Rectal smooth muscle tissue (tissue), 1 donor: Measurements from ENCODE around the gene PSMC3.
"Not testable (repeated sequence)": the region's sequence is repeated elsewhere in the genome, so short reads cannot be mapped to it uniquely, and the experiment has no call there.

ENCODE experiments used
- H3K27ac ChIP-seq: one replicate; pipeline ENCODE4 v1.7.0; 2013; ENCODE audit warnings: low read depth, low read length, inconsistent platforms
- H3K27me3 ChIP-seq: one replicate; pipeline ENCODE4 v1.7.0; 2013; ENCODE audit warnings: low read length; ENCODE audit not compliant: control insufficient read depth, insufficient read depth
- H3K36me3 ChIP-seq: one replicate; pipeline ENCODE4 v1.7.0; 2013; ENCODE audit warnings: low read length; ENCODE audit not compliant: control insufficient read depth, insufficient read depth
- H3K4me1 ChIP-seq: one replicate; pipeline ENCODE4 v1.7.0; 2013; ENCODE audit warnings: low read length; ENCODE audit not compliant: control insufficient read depth, insufficient read depth
- H3K4me3 ChIP-seq: one replicate; pipeline ENCODE4 v1.7.0; 2013; ENCODE audit warnings: low read length
- H3K9ac ChIP-seq: one replicate; pipeline ENCODE4 v1.7.0; 2013; ENCODE audit warnings: low read length

Gene PSMC3

GRCh38 chr11:47426062-47426956, at the start of gene PSMC3:
Gene PSMC3, minus strand, starts transcription at chr11:47426439. Its CDS starts 160 bp downstream, at chr11:47426279.
- Histone ChIP-seq H3K27ac (peak within 1 kb of the TSS; percentile 95), H3K4me1 (peaks cover 11% of the 10 kb centered on the region), H3K36me3 (peaks cover 21% of the 10 kb centered on the region), H3K27me3 (no peaks in the 10 kb centered on the region), H3K4me3 (peak within 1 kb of the TSS; percentile 97), H3K9ac (peak within 1 kb of the TSS; percentile 93)

- Histone ChIP-seq H3K27me3 (no peaks in the 10 kb centered on the region), H3K27ac (no peak overlapping the region), H3K4me1 (peaks cover 26% of the 10 kb centered on the region), H3K4me3 (no peak overlapping the region), H3K36me3 (peaks cover 40% of the 10 kb centered on the region), H3K9ac (no peak overlapping the region)
These were observed 44.4 kb upstream of the PSMC3 start for GRCh38 chr11:47470671-47471070.

GRCh38 chr11:47469361-47470179, 43.3 kb upstream of the PSMC3 start:
- peak overlapping the region; percentile 27 for H3K27ac ChIP-seq
- H3K4me1 ChIP-seq = peaks cover 26% of the 10 kb centered on the region
- H3K4me3 ChIP-seq = no peak overlapping the region
- H3K9ac ChIP-seq = no peak overlapping the region
- peaks cover 30% of the 10 kb centered on the region for H3K36me3 ChIP-seq
- H3K27me3 ChIP-seq = no peaks in the 10 kb centered on the region

DNA sequence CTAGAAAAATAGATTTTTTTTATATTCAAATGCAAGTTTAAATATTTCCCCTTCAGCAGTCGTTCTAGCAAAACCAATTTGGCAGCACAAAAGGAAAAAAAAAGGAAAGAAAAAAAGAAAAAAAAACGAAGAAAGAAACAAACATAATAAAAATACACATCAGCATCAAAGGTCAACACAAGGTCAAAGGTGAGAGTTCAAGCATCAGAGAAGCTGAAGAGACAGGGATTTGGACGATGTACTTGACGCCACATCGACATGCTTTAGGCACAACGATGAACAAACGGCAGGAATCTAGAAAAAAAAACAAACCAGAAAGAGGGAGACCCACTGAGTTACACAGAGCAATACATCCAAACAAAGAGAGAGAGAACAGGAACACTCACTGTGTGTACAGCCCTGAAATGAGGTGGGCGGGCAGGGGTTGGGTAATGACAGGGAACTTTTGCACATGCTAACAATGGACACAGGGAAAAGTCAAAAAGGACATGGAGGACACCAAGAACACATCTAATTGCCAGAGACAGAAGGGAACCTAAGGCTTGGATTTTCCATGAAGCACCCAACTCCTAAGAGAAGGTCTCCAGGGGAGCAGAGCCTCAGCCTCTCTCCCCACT, 42.5 kb upstream of the PSMC3 start:
- H3K4me3 ChIP-seq = no peak overlapping the region
- H3K27me3 ChIP-seq = no peaks in the 10 kb centered on the region
- peak overlapping the region; percentile 27 for H3K27ac ChIP-seq
- H3K36me3 ChIP-seq = peaks cover 26% of the 10 kb centered on the region
- H3K4me1 ChIP-seq = peaks cover 26% of the 10 kb centered on the region
- H3K9ac ChIP-seq = no peak overlapping the region

DNA sequence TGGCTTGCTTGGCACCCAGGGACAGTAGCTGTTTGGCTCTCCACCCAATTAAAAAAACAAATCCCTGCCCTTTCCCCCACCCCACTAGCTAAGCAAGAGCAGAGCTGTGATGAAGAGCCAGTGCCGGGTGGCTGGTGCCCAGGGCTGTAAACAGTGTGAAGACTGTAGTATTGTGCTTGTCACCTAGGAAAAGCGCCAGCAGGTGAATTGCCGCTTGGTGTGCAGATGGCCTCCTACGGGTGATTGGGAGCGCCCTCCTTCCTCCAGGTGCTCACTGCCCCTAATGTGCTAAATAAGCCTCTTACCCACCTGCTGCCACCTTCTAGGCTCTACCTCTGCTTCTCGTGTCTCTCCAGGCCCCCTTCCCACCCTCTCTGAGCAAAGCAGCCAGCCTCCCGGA, 41.1 kb upstream of the PSMC3 start:
- peaks cover 26% of the 10 kb centered on the region for H3K4me1 ChIP-seq
- peak overlapping the region; percentile 3 for H3K27ac ChIP-seq
- H3K4me3 ChIP-seq = no peak overlapping the region
- H3K9ac ChIP-seq = no peak overlapping the region
- H3K27me3 ChIP-seq = no peaks in the 10 kb centered on the region
- peaks cover 14% of the 10 kb centered on the region for H3K36me3 ChIP-seq

DNA sequence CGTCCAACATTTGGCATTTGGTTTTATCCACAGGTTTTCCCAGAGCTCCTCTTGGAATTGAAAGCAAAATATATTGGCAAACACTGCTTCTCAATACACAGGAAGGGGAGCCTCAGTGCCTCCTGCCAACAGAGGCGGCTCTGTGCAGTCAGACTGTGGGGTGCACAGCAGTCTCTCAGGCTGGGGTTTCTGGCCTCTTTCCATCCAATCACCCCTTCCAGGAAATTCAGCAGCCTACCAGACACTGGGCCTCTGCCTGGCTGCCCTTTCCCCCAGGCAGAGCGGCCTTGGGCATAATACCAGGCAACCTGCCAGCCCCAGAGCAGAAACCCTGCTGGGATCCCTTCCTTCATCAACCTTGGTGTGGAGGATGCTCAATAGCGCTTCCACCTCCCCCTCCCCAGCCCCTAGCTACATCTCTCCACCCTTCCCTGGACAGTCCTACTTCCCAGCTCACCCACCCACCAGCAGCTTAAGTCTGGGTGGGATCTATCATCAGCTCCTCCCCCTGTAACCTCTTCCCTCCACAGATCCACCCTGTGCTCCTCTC, 40.5 kb upstream of the PSMC3 start:
- Histone ChIP-seq H3K9ac (no peak overlapping the region), H3K36me3 (peaks cover 8% of the 10 kb centered on the region), H3K27me3 (no peaks in the 10 kb centered on the region), H3K27ac (peak overlapping the region; percentile 3), H3K4me3 (no peak overlapping the region), H3K4me1 (peaks cover 26% of the 10 kb centered on the region)

GRCh38 chr11:47466201-47466600, 40.0 kb upstream of the PSMC3 start:
- no peak overlapping the region for H3K27ac ChIP-seq
- peaks cover 3% of the 10 kb centered on the region for H3K36me3 ChIP-seq
- H3K9ac ChIP-seq = no peak overlapping the region
- no peaks in the 10 kb centered on the region for H3K27me3 ChIP-seq
- H3K4me3 ChIP-seq = no peak overlapping the region
- peaks cover 26% of the 10 kb centered on the region for H3K4me1 ChIP-seq

DNA sequence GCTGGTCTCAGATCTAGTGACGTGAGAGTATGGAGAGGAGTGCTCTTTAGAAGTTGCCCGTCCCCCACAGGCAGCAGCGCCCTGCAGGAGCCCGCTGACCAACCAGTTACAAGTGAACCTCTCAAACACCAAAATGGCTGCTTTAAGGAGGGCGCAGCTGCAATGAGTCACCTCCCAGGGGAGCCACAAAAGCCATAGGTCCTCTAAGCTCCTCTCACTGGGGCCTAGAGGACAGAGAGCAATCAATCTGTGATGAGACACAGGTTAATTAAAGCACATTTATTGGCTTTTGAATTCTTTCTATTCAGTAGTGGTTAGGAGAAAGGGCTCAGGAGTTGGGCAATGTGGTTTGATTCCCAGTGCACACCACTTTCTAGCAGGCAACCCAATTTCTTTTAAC, 38.2 kb upstream of the PSMC3 start:
- H3K9ac ChIP-seq = no peak overlapping the region
- H3K36me3 ChIP-seq = no peaks in the 10 kb centered on the region
- H3K27me3 ChIP-seq = no peaks in the 10 kb centered on the region
- no peak overlapping the region for H3K27ac ChIP-seq
- H3K4me1 ChIP-seq = peaks cover 21% of the 10 kb centered on the region
- H3K4me3 ChIP-seq = no peak overlapping the region

DNA sequence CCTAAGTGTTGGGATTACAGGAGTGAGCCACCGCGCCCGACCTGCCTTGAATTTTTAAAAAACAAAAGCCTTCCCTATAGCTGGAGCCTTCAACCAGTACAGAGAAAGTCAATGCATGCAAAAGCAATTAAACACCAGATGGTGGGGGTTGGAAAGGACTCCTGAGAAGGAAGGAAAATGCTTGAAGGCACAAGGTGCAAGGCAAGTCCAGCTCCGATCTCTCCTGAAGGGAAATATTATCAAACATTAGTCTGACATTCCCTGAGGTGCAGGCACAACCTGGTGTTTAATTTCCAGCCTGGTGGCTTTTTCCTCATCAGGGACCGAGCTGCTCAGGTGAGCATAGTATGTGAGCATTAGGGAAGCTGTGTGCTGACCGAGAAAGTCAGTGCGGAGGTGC, 35.6 kb upstream of the PSMC3 start:
- Histone ChIP-seq H3K4me3 (no peak overlapping the region), H3K36me3 (no peaks in the 10 kb centered on the region), H3K9ac (no peak overlapping the region), H3K27ac (no peak overlapping the region), H3K4me1 (peaks cover 4% of the 10 kb centered on the region), H3K27me3 (no peaks in the 10 kb centered on the region)

- Histone ChIP-seq H3K9ac (no peak overlapping the region), H3K27me3 (no peaks in the 10 kb centered on the region), H3K4me1 (no peaks in the 10 kb centered on the region), H3K4me3 (no peak overlapping the region), H3K36me3 (no peaks in the 10 kb centered on the region), H3K27ac (no peak overlapping the region)
These were observed 34.5 kb upstream of the PSMC3 start for GRCh38 chr11:47460571-47461235.

- H3K4me1 ChIP-seq, H3K36me3 ChIP-seq, H3K27me3 ChIP-seq, H3K9ac ChIP-seq, H3K27ac ChIP-seq, H3K4me3 ChIP-seq: not testable (repeated sequence)
These were observed 28.0 kb upstream of the PSMC3 start for GRCh38 chr11:47454258-47454671.
